GM21367 (cell line): ENCODE results near the gene TMUB1.

Source experiments
- ATAC-seq: cut with Tn5 transposase; IDR thresholded peaks from one replicate; pipeline ENCODE4 v1.9.1; 2021; ENCODE audit not compliant: unreplicated experiment

TMUB1 gene

GRCh38 chr7:151121380-151122170 is 38.3 kb upstream of the TMUB1 start:
- ATAC-seq, result no peak

- no peak for ATAC-seq
Measured at GRCh38 chr7:151120896-151121295, 37.6 kb upstream of the TMUB1 start.

GRCh38 chr7:151119902-151120301 is 36.6 kb upstream of the TMUB1 start:
- no peak for ATAC-seq

- ATAC-seq, result no peak
Measured at GRCh38 chr7:151119055-151119415, 35.7 kb upstream of the TMUB1 start.

GRCh38 chr7:151118108-151119054 is 35.1 kb upstream of the TMUB1 start:
- ATAC-seq, result no peak

GRCh38 chr7:151117565-151117964 is 34.3 kb upstream of the TMUB1 start:
- no peak for ATAC-seq

GRCh38 chr7:151116603-151117440 is 33.5 kb upstream of the TMUB1 start:
- no peak for ATAC-seq

GRCh38 chr7:151115836-151116418 is 32.6 kb upstream of the TMUB1 start:
- no peak for ATAC-seq

GRCh38 chr7:151115121-151115835 is 32.0 kb upstream of the TMUB1 start:
- ATAC-seq, result no peak

GRCh38 chr7:151114151-151115090 is 31.1 kb upstream of the TMUB1 start:
- no peak for ATAC-seq

- ATAC-seq, result no peak
Measured at GRCh38 chr7:151113344-151114150, 30.3 kb upstream of the TMUB1 start.

GRCh38 chr7:151110941-151111645 is 27.8 kb upstream of the TMUB1 start:
- ATAC-seq, result peak; percentile 65

GRCh38 chr7:151110236-151110940 is 27.1 kb upstream of the TMUB1 start:
- ATAC-seq, result no peak

- ATAC-seq, result no peak
Measured at GRCh38 chr7:151109094-151110048, 26.1 kb upstream of the TMUB1 start.

GRCh38 chr7:151107882-151108281 is 24.6 kb upstream of the TMUB1 start:
- no peak for ATAC-seq
